NK-92 treated with Interleukin-12 subunit alpha and Interleukin-12 subunit beta, amount 100 ng/mL, for 24 hours (cell line): ENCODE data around the gene PALB2.

ENCODE experiments used
- DNase-seq: peaks from one replicate; lab custom pipeline; 2025; lab: John Stamatoyannopoulos, UW

The PALB2 gene

DNA sequence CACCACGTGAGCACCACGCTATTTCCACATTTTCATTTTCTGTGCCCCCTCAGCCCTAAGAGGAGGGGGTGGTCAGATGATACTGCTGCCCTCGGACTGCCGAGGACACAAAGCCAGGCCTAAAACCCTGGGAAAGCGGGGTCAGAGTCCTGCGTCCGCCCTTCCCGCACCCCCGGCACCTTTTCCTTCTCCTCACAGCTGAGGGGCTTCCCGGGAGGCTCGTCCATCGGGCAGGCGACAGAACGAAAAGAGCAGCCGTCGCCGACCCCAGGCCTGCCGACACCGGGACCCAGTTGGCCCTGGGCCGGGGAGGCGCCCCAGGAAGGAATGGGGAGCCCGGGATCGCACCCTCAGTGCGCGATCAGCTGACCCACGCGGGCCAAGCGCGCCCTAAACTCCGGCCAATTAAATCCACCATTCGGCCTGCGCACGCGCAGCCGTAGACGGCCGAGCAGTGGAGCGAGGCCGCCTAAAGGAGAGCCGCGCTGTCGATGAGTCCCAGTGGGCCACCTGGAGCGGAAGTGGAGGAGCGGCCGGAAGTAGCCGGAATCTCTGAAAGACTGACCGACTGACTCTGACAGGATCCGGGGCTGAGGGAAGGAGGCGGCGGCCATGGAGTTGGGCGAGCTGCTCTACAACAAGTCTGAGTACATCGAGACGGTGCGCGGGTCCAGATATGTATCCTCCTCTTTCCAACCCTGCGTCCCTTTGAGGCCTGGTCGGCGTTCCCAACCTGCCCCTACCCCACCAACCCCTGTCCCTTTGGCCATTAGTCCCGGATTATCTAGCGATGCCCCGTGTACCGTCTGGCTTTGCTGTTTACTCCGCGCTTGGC is at the start of gene PALB2, which contains the start of gene DCTN5:
Gene PALB2, minus strand, starts transcription at position 380 of the 835 bp plus-strand sequence. Its CDS starts 153 bp downstream, at position 227.
Gene DCTN5, plus strand, starts transcription at position 536 of the 835 bp plus-strand sequence. Its CDS starts 77 bp downstream, at position 613.
- peak; percentile 88 for DNase-seq

DNA sequence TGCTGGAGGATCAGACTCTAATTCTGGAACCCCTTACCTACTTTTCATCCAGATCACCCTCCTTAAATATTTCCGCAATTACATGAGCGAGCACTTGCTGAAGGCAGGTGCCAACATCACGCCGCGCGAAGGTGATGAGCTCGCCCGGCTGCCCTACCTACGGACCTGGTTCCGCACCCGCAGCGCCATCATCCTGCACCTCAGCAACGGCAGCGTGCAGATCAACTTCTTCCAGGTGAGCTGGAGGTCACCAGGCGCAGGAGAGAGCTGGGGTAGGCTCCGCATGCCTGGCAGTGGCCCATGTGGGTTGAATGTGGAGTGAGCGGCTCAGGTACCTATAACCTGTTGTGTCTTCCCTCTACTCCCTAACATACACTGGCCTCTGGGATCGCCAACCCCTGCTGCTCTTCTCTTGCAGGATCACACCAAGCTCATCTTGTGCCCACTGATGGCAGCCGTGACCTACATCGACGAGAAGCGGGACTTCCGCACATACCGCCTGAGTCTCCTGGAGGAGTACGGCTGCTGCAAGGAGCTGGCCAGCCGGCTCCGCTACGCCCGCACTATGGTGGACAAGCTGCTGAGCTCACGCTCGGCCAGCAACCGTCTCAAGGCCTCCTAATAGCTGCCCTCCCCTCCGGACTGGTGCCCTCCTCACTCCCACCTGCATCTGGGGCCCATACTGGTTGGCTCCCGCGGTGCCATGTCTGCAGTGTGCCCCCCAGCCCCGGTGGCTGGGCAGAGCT is 48.5 kb upstream of the PALB2 start:
- DNase-seq, result no peak

DNA sequence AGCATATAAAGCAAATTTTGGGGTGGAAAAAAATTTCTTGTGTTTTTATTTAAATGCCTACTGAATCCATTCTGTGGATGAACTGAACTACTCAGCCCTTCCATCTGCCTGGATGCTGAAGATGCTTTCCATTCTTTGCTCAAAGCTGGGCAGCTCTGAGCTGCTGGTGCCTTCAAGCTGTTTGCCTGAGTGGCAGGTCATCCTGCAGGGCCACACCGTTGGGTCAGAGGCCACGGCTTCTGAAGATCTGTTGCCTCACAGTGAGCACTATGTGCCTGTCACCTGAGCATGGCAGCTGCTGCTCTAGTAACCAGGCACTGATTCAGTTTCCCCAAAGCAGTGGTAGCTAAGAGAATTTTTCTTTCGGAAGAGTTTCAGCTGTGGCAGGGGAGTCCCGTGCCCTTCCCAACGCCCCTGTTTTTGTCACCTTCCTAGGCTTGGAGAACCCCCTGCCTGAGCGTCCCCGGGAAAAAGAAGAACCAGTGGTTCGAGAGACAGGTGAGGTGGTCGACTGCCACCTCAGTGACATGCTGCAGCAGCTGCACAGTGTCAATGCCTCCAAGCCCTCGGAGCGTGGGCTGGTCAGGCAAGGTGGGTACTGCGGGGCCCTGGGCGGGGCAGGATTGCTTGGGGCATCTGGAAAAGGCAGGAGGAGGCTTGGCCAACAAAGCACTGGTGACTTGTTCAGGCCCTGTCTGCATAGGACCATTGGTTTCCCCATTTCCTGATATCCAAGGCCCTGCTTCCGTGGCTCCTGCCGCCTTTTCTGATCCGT is 46.1 kb upstream of the PALB2 start:
- no peak for DNase-seq

DNA sequence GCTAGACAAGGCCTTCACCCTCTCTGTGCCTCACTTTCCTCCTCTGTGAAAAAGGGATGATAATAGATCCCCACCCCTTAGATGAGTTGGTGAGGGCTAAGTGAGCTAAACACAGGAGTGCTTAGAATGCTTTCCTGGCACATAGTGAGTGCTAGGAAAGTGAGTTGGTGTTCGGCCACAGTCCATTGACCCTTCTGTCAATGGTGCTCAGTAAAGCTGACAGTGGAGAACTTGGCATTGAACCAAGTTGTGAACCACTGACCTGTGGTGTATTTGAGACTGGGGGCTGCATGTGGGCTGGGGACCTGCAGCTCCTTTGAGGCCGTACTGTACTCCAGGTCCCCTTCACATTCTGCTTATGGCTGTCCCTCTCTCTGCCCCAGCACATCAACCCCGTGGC is 42.4 kb upstream of the PALB2 start:
- no peak for DNase-seq

DNA sequence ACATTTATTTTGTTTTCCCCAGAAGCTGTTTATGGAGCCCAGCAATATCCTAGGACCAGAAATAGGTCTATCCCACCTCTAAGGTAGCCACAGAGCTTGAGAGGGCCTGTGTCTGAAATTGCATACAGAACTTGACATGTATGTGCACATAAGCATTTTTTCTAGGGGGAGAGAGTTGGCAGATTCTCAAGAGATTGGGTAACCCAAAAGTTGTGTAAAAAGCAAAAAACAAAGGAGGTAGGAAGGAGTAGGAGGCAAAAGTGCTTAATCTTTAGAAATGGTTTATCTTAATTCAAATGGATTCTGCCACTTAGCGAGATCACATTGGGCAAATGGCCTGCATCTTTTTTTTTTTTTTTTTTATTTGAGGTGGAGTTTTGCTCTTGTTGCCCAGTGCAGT is 41.1 kb upstream of the PALB2 start:
- no peak for DNase-seq

DNA sequence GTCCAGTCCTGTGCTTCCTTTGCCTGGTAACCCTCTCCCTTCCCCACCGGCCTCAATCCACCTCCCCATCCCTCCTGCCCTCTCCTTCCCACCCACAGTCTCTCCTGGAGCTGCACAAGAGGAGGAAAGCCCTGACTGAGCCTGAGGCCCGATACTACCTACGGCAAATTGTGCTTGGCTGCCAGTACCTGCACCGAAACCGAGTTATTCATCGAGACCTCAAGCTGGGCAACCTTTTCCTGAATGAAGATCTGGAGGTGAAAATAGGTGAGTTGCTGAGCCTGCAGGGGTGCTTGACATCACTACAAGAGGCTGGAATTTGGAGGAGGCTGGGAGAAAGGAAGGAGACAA is 38.9 kb upstream of the PALB2 start:
- no peak for DNase-seq

DNA sequence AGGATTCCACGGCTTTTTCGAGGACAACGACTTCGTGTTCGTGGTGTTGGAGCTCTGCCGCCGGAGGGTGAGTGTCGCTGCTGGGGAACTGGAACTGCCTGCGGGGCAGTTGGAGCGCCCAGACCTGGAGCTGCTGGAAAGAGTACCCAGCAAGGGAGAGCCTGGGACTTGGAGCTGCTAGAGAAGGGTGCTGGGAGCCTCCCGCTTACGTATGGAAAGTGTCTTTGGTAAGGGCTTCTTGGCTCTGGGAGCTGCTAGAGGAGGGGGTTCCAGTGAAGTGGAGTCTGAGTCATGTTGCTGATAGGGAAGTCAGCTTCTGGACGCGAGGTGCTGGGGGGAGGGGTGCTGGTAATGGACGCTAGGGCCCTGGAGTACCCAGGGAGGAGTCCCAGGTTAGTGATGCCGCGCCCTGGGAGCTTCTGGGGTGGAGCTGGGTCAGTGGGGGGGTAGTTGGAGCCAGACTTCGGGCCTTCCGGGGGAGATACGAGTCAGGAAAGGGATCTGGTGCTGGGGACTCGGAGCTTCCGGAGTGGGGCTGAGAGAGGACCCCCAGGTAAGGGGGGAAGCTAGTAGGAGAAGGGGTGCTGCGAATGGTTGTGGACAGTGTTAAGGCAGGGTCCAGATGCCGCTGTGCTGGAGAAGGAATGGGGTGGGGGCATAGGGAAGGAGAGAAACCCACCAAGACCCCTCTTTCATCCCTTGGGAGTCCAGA is 38.3 kb upstream of the PALB2 start:
- DNase-seq, result no peak

DNA sequence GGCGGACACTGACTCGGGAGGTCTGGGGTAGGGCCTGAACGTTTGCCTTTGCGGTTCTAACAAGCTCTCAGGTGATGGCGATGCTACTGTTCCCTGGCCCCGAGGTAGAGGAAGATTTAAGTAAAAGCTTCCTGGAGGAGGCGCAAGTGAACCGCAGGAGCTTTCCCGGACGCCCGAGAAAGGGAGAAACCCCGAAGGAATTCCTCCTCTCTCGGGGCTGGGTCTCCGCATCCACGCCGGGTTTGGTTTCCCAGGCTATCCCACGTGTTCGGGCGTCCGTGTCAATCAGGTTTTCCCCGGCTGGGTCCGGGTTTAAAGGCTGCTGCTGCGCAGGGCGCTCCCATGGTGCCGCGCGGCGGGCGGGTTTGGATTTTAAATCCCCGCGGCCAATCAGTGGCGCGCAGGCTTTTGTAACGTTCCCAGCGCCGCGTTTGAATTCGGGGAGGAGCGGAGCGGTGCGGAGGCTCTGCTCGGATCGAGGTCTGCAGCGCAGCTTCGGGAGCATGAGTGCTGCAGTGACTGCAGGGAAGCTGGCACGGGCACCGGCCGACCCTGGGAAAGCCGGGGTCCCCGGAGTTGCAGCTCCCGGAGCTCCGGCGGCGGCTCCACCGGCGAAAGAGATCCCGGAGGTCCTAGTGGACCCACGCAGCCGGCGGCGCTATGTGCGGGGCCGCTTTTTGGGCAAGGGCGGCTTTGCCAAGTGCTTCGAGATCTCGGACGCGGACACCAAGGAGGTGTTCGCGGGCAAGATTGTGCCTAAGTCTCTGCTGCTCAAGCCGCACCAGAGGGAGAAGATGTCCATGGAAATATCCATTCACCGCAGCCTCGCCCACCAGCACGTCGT is 37.5 kb upstream of the PALB2 start, which contains the start of gene PLK1:
Gene PLK1, plus strand, starts transcription at position 460 of the 844 bp plus-strand sequence. Its CDS starts 44 bp downstream, at position 504.
- DNase-seq, result peak; percentile 64

DNA sequence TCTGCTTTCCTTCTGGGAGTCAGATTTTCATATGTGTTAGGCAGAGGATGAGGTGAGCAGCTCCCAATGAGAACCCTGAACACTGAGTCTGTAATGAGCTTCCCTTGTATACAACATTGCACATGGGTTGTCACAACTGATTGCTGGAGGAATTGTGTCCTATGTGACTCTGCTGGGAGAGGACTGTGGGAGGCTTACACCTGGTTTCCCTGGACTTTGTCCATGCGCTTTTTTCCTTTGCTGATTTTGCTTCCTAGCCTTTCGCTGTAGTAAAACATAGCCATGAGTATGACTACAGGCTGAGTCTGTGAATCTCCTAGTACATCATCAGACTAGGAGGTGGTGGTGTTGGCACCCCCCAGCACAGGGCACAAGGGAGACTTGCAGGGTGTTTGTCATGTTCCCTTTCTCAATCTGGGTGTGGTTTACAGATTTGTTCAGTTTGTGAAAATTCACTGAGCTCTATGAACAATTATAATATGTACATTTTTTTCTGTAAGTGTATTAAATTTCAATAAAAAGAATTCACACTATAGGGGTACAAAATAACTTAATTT is 35.9 kb upstream of the PALB2 start:
- DNase-seq, result no peak

DNA sequence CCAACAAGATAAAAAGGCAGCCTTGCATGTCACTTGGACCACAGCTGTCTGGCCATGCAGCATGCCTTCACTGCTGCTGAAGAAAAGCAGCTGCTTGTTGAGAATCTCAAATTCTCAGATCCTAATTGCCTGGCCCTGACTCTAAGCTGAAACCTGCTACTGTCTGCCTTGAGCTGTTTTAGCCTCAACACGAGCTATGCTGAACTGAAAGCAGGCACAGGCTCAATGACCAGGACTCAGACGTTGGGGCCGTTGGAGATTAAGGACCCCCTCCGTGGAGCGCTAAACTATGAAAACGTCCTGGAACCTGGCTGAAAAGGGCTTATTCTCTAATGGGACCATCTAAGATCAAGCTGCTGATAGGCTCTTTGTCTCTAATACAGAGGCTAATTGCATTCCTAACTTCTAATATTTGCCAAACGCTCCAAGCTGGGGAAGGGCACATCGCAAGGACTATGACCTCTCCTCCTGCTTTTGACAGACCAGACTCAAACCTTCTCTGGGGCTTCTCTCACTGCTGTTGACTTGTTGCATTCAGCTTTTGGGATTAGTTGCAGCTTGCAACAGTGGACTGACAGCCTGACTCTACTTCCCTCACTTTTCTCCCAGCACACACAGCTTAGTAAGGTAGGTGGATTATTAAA is 33.0 kb upstream of the PALB2 start:
- no peak for DNase-seq

DNA sequence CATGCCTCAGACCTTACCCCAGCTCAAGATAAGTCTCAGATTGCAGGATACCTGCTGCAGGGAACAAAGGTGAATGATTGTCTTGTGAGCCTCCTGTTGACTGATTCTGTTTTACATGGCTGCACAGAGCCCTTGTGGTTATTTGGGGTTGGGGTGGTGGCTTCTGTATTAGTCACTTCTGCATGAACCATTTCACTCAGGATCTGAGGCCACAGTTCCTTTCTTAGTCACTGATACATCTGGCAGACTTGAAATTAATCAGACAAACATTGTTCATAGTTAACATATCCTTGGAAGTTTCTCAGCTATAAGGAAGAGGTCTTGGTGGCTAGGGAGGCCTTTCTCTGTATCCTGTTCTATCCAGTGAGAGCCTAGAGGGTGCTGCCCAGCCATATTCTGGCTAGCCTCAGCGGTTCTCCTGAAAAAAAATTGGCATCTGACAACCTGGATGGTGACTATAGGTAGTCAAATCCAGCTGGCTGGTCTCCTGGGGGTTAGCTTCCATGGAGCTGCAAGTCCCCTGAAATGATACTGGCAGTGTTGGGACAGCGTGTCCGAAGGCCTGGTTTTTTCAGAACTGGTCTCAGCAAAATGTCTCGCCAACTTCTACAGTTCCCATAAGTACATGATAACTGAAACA is 29.1 kb upstream of the PALB2 start:
- peak; percentile 32 for DNase-seq

DNA sequence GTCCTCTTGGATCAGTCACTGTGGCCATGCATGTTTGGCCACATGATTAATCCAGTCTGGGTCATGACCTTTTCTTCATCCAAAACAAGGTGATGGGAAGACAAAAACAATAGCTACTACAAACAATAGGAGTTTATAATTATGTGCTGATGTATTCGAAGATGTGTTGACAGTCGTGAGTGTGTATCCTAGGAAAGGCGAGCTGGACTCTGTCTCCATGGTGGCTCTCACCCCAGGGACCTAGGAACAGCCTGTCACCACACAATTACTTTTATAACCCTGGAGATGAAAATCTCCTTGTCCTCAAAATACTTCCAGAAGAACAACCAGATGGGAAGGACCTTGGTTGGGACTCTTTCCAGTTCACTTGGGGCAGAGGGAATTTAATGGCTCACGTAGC is 27.8 kb upstream of the PALB2 start:
- DNase-seq, result no peak

DNA sequence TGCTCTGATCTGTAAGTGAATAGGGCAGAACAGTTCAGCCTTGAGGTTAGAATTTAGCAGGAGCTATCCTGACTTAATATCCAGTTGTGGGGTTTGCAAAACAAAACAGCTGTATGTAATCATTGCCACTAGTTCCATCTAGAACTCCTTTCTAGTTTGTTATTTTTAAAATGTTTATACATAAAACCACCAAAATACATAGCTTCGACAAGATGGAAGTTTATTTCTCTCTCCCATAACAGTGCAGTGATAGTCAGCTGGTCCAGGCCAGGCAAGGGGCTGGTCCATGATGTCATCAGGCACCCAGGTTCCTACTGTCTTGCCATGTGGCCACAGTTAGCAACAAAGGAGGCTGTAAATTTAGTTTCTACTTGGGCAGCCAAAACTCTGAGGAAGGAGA is 27.1 kb upstream of the PALB2 start:
- no peak for DNase-seq

DNA sequence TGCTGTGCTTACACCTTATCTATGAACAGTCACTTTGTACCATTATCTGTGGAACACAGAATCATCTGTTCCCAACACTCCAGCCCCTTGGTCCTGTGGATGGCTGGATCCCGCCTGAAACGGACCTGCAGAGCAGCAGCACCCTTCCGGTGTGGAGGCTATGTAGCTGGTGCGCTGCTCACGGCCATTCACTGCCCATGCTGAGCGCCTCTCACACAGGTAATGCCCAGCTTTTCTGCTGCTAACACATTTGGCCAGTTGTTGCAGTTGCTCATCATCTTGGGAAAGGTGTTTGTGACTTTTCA is 26.2 kb upstream of the PALB2 start:
- DNase-seq, result no peak

DNA sequence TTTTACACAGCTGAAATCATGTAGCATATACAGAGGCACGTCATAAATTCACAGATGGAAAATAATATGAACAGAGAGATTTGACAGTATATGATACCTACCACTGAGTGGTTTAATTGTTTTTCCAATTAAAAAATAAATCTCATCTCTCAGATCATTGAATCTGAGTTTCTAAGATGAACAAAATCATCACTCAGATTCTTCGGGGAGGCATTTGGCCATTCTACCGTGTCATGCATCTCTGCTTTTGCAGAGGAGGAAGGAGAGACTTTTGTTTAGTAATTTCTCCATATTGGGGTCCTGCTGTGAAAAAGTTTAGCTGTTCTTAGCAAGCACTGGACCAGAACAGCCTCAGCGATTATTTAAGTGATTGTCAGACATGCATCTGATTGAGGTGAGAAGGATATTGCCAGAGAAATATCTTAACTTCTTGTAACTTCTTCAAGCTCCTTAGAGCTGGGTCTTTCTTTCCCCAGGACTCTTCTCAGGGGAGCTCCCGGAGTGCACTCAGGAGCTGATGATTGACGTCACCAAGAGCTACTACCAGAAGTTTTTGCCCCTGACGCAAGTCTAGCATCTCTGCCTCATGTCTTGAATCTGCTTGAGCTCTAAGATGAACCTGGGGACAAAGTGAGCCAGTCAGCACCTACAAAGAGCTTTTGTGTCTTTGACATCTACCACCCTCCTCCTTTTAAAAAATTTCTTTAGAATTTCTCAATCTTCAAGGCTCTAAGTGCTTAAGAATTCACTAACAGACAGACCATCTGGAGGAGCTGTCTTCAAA is 25.7 kb upstream of the PALB2 start:
- DNase-seq, result no peak

DNA sequence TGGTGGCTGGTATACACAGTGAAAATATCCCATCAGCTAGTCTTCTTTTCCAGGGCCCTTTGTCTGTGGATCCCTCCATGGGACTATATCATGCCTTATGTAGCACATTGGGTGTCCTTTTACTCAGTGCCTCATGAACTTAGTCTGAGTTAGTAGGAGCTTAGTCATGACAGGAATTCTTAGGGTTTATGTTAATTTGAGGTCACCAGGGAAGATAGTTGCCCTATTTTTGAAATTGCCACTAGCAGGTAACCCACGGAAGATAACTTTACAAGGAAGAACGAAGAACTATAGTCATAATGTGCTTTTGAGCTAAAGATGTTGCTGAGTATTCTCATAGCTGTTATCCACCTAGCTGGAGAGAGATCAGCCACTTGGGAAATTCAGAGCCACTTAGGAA is 22.8 kb upstream of the PALB2 start:
- no peak for DNase-seq

DNA sequence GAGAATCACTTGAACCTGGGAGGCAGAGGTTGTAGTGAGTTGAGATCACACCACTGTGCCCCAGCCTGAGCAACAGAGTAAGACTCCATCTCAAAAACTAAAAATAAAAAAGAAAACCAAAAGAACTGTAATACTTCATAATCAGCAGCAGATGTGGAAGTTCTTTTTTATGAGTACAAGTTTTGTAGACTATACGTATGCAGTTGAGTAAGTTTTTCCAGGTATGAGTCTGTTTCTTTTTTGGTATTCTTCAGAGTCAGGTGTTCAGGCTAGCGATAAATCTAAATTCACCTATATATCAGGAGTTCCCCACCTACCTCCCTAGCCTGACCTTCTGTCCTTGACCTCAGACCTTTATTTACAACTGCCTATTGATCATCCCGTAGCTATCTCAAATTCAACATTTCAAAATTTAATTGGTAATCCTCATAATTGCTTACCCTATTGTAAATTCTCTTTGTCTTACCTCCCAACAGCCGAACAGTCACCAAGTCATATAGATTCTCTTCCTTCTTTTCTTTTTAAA is 10.9 kb upstream of the PALB2 start:
- DNase-seq, result no peak

DNA sequence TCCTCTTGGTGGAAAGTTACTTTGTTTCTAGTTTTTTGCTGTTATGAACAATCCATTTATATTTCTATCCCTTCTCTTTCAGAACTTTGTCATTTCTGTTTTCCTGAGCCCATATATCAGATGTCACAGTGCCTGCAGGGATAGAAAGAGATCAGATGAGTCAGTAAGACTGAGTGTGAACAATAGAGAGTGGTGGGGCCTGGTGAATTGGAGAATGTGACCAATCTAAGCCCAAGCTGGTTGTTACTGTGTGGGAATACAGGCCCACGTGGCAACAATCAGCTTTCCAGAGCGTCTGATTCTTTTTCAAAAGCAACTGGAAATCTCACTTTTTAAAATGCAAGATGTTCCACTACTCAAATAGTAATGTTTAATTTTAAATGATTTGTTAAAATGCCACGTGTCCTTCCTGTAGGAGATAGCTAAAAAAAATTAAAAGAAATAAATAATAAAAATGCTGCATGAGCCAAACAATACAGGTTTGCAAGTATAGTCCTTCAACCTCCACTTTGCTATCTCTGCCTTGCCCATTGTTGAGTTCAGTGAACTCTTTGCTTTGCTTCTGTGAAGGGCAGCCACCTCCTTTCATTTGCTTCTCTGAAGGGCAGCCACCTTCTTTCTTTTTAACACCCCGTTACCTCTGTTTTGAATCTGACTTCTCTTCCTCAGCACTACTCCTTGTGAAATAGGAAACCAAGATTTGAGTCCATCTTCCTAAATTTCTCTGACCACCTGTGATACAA is 9.7 kb upstream of the PALB2 start:
- DNase-seq, result no peak
